ENCODE data around the gene HSPA4. TPM values are rescaled to one million over a fixed set of nuclear protein-coding genes. Genes with fewer than 3 reads are reported as not detected.

Gene HSPA4
- total RNA-seq, 1 donor from 2014 or later: 96.6 TPM

DNA sequence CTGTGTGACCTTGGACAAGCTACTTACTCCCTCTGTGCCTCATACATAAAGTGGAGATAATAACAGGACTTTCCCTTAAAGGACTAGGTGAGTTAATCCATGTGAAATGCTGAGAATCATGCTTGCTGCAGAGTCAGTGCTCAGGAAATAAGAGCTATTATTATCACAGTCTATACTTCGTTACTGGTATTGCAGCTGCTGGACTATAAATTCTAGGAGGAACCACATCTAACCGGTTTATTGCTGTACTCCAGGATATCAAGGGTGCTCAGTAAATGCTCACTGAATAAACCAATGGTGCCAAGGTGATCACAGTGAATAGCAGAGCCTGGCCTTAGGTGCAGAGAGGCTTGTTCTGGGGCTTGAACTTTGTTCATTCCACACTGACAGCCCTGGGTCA is 69.3 kb downstream of the HSPA4 start:
- Mint-ChIP-seq H3K9me3 (ENCODE audit: unreplicated experiment) (peaks cover 2% of the 10 kb centered on the region), H3K27me3 (ENCODE audit: unreplicated experiment) (peaks cover under 1% of the 10 kb centered on the region), H3K4me1 (ENCODE audit: low read depth, unreplicated experiment) (peaks cover under 1% of the 10 kb centered on the region), H3K36me3 (ENCODE audit: unreplicated experiment) (no peaks in the 10 kb centered on the region), H3K4me3 (ENCODE audit: unreplicated experiment) (no peak overlapping the region), H3K27ac (ENCODE audit: unreplicated experiment) (no peak overlapping the region)
- TF ChIP-seq, protein P1, sequence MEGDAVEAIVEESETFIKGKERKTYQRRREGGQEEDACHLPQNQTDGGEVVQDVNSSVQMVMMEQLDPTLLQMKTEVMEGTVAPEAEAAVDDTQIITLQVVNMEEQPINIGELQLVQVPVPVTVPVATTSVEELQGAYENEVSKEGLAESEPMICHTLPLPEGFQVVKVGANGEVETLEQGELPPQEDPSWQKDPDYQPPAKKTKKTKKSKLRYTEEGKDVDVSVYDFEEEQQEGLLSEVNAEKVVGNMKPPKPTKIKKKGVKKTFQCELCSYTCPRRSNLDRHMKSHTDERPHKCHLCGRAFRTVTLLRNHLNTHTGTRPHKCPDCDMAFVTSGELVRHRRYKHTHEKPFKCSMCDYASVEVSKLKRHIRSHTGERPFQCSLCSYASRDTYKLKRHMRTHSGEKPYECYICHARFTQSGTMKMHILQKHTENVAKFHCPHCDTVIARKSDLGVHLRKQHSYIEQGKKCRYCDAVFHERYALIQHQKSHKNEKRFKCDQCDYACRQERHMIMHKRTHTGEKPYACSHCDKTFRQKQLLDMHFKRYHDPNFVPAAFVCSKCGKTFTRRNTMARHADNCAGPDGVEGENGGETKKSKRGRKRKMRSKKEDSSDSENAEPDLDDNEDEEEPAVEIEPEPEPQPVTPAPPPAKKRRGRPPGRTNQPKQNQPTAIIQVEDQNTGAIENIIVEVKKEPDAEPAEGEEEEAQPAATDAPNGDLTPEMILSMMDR (IDR thresholded peaks at IDR 0.05; ENCODE audit: partially characterized antibody, unreplicated experiment): no peak
- no peak for DNase-seq

DNA sequence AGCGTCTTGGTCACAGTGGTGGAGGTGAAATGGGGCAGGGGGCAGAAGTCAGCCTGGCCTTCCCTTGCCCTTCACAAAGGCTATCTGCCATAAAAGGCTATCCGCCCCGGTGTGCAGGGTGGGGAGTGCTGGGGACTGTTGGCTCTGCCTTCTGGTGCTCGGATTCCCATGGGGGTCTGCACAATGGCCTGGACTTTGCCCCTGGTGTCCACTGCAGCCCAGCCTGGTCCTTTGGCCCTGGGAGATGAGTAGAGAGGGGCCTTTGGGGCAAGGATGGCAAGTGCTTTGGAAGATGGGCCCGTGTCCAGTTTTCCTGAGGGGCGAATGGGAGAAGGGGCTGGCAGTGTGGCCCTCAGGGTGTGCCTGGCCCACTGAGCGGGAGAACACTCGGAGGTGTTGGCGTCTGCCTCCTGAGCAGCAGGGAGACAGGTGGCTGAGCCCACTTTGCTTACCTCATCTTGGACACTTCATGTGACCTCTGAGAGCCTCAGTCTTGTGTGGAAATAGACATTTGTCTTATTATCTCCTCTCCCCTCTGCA is 69.9 kb downstream of the HSPA4 start:
- TF ChIP-seq, protein P1 (IDR thresholded peaks at IDR 0.05; ENCODE audit: partially characterized antibody, unreplicated experiment): no peak
- no peaks in the 10 kb centered on the region for H3K36me3 Mint-ChIP-seq (ENCODE audit: unreplicated experiment)
- H3K9me3 Mint-ChIP-seq (ENCODE audit: unreplicated experiment): peaks cover 2% of the 10 kb centered on the region
- H3K27me3 Mint-ChIP-seq (ENCODE audit: unreplicated experiment): peaks cover 4% of the 10 kb centered on the region
- H3K4me3 Mint-ChIP-seq (ENCODE audit: unreplicated experiment): no peak overlapping the region
- no peaks in the 10 kb centered on the region for H3K4me1 Mint-ChIP-seq (ENCODE audit: low read depth, unreplicated experiment)
- DNase-seq: no peak
- no peak overlapping the region for H3K27ac Mint-ChIP-seq (ENCODE audit: unreplicated experiment)

DNA sequence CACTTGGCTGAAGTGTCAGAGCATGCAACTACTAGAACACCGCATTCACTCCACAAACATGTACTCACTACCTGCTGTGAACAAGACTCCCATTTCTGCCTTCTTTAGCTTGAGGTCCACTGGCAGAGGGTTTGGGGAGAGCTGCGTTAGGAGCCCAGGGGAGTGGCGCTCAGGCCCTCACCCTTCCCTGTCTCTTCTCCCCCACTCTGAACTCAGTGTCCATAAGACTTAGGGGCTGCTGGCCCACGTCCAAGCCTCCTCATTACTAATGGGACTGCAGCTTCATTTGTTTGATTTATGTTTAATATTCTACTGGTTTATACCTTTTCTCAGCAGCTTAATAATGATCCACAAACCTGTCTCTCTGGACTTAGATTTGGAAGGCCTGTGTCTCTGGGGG is 70.9 kb downstream of the HSPA4 start:
- TF ChIP-seq, protein P1 (IDR thresholded peaks at IDR 0.05; ENCODE audit: partially characterized antibody, unreplicated experiment): no peak
- Mint-ChIP-seq H3K27me3 (ENCODE audit: unreplicated experiment) (peaks cover 4% of the 10 kb centered on the region), H3K36me3 (ENCODE audit: unreplicated experiment) (no peaks in the 10 kb centered on the region), H3K9me3 (ENCODE audit: unreplicated experiment) (peaks cover 2% of the 10 kb centered on the region), H3K4me1 (ENCODE audit: low read depth, unreplicated experiment) (no peaks in the 10 kb centered on the region), H3K27ac (ENCODE audit: unreplicated experiment) (no peak overlapping the region), H3K4me3 (ENCODE audit: unreplicated experiment) (no peak overlapping the region)
- no peak for DNase-seq

DNA sequence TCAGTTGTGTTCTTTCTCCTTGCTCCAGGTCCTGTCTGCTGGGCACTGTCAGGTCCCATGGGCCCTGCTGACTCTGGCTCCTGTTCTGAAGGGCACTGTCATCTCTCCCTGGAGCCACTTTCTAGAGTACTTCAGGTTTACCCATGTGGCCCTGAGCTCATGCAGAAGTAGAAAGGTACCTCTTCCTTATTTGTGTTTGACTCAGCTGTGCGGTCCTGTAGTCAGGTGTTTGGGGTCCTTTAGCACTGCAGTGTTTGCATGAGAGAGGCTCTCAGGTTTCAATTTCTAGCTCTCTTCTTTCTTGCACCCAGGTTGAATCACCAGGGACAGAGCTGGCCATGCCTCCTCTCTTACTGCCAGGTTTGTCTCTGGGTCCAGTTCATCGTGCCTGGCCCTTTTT is 71.5 kb downstream of the HSPA4 start:
- TF ChIP-seq, protein P1 (IDR thresholded peaks at IDR 0.05; ENCODE audit: partially characterized antibody, unreplicated experiment): no peak

DNA sequence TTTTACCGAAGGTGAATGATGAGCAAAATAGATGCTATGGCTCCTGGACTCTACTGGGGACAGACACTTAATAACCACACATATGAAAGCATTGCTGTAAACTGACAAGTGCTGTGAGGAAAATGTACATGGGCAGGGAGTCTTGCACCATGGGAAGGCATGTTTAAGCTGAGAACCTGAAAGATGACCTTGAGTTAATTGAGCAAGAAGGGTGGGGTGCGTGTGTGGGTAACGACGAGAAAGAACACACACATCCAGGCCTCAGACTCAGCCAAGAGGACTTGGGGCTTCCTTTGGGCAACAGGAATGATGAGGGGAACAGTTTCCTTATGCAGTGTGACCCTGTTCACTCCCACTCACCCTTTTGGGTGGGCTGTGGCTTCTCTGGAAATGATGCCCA is 73.1 kb downstream of the HSPA4 start:
- no peak for DNase-seq
- H3K27me3 Mint-ChIP-seq (ENCODE audit: unreplicated experiment): peaks cover 6% of the 10 kb centered on the region
- TF ChIP-seq, protein P1 (IDR thresholded peaks at IDR 0.05; ENCODE audit: partially characterized antibody, unreplicated experiment): no peak
- H3K27ac Mint-ChIP-seq (ENCODE audit: unreplicated experiment): no peak overlapping the region
- peaks cover 6% of the 10 kb centered on the region for H3K4me1 Mint-ChIP-seq (ENCODE audit: low read depth, unreplicated experiment)
- no peaks in the 10 kb centered on the region for H3K36me3 Mint-ChIP-seq (ENCODE audit: unreplicated experiment)
- no peak overlapping the region for H3K4me3 Mint-ChIP-seq (ENCODE audit: unreplicated experiment)
- peaks cover 2% of the 10 kb centered on the region for H3K9me3 Mint-ChIP-seq (ENCODE audit: unreplicated experiment)

More for the DNA sequence above, 71.5 kb downstream of the HSPA4 start:
- Mint-ChIP-seq H3K27ac (ENCODE audit: unreplicated experiment) (no peak overlapping the region), H3K9me3 (ENCODE audit: unreplicated experiment) (peaks cover 2% of the 10 kb centered on the region), H3K4me3 (ENCODE audit: unreplicated experiment) (no peak overlapping the region), H3K27me3 (ENCODE audit: unreplicated experiment) (peaks cover 6% of the 10 kb centered on the region), H3K4me1 (ENCODE audit: low read depth, unreplicated experiment) (peaks cover under 1% of the 10 kb centered on the region), H3K36me3 (ENCODE audit: unreplicated experiment) (no peaks in the 10 kb centered on the region)
- no peak for DNase-seq
